ENCODE measurements around the gene SLC44A1.

SLC44A1 gene

GRCh38 chr9:105403552-105404248 is 159.2 kb downstream of the SLC44A1 start:
- DNase-seq = no peak

GRCh38 chr9:105405514-105406131 is 161.2 kb downstream of the SLC44A1 start:
- DNase-seq = no peak

- no peak for DNase-seq
These were observed 161.9 kb downstream of the SLC44A1 start for GRCh38 chr9:105406369-105406768.

DNA sequence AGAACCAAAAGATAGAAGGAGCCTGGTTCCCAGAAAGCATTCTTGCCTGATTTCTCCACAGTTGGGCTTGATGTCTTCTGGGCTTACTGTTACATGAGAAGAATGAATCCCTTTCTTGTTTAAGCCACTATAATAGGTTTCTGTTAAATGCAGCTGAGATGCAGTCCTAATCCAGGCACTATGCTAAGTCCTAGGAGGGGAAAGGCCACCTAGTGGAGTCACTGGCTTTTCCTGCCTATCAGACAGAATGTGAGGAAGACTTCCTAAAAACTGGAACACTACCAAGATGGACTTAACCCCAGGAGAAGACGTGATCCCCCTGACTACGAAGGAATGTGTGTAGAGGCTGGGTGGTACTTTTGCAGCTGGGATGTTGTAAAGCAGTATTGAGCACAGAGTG is 169.1 kb downstream of the SLC44A1 start:
- DNase-seq = no peak

DNA sequence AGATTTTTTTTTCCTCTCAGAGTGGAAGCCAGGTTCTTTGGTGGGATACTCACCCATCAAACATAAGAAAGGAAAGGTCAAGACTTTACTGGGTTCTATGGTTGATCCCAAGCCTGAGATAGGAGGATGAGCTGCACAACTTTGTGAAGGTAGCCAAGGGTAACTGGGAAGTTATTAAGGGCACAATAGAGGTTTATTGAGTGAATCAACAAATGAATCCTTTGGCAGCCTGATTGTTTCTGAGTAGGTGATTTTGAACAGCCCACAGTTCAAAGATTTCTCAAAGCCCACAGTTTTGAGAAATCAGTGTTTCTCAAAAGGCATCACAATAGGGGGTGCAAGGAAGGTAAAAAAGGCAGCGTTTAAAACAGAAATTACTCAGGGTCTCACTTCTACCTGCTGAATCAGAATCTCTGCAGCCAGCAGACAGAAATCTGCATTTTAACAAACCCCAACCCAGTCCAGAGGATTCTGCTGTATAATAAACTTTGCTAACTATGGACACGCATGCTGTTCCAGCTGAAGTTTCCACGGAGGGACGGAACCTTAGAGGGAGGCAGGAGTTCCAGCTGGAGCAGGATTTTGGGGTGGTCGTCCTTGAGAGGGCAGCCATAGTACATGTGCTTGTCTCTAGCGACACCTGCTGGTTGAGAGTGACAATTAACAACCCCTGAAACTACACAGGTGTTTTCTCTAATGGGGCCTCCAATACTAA is 170.7 kb downstream of the SLC44A1 start:
- DNase-seq = peak; percentile 48

GRCh38 chr9:105415662-105415980 is 171.2 kb downstream of the SLC44A1 start:
- no peak for DNase-seq

- DNase-seq = no peak
These were observed 172.4 kb downstream of the SLC44A1 start for GRCh38 chr9:105416840-105417239.

- no peak for DNase-seq
These were observed 174.4 kb downstream of the SLC44A1 start for GRCh38 chr9:105418588-105419500.

DNA sequence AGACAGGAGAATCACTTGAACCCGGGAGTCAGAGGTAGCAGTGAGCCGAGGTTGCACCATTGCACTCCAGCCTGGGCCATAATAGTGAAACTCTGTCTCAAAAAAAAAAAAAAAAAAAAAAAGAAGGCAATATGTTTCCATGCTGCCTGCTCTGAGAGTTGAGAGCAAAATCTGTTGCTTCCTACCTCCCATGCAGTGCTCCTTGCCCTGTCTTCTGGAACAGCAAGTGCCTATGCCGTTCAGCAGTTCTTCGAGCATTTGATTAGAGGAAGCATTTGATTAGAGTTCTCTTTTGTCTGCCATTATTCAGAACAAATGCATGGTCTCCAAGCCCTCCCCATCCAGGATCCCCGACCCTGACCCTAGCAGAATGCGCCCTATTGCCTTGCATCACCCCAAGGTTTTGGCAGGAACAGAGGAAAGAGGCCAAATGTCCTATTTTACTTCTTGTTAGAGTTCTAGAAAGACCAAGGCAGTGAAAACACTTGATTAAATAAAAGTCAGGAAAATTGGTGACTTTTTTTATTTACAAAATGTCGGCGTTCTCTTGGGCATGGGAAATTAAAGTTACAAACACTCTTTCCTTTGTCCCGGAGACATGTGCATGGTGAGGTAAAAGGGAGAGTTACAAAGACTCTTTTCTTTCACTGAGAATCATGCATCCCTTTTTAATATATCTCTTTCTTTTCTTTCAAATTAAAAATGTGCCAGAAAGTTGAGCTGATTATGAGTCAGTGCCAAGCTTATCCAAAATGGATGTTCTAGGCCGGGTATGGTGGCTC is 175.6 kb downstream of the SLC44A1 start:
- DNase-seq = no peak

DNA sequence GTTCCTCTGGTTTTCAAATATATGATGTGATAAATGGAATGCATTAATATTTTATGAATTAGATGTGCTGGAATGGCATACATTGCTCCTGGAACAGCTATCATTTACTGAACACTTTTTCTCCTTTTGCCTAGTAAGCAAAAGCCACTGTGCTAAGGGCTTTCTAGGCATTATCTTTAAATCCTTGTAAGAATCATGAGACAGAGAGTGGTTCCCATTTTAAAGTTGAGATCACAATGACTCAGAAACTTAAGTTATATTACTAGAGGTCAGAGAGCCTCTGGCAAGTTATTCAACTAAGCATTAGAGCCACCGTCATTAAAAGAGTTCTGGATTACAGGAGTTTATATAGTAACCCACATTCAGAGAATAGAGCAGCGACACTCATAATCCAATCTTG is 176.7 kb downstream of the SLC44A1 start:
- DNase-seq = no peak

DNA sequence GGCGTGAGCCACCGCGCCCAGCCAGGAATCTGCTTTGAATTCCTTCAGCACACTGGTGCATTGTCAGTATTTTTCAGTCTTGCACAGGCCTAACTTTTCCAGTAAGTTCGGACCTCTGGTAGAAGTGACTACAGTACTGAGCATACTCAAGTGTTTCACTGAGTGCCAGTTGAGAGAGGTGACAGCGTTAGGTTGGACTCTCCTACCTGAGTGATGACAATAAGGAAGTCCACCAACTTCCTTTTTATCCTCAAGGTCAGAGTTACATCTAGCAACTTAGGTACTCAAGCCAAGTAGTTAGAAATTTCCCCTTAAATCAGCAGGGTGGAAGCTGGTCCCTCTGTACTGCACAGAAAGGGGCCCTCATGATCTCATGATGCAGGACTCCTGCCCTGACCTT is 177.4 kb downstream of the SLC44A1 start:
- no peak for DNase-seq

DNA sequence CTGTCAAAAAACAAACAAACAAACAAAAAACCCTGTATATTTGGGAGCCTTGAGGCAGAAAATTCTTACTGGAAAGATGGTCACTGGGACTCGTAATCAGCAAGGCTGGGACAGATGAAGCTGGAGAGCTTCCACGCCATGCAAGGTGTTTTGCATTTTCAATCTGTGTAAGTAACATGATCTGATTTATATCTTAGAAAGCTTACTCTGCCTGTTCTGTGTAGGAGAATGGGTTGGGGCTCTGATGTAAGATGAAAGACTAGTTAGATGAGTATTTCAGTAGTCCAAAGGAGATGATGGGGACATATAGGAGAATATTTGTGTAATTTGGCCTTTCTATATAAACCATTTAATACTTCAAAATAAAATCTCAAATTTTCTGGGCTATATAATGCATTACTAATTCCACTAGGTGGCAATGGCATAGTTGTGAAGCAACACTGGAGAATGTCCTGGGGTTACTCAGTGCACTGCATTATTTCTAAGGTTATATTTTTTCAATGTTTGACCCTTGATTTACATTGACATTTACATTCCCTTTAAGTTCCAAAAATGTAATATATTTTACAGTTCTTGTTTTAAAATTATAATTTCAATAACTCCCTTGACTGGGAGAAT is 181.5 kb downstream of the SLC44A1 start:
- DNase-seq = peak; percentile 3

DNA sequence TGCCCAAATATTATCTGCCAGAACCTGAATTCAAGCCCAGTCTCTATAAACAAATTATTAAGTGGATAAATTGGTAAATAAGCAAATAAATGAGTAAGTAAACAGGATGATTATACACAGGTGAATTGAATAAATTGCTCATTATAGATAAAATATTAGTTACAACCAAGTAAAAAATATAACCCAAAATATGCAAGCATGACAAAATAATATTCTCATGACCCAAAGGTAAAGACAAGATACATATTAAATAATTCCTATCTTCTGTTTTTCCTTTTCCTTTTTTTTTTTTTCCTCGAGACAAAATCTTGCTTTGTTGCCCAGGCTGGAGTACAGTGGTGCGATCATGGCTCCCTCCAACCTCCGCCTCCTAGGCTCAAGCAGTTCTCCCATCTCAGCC is 182.2 kb downstream of the SLC44A1 start:
- no peak for DNase-seq

DNA sequence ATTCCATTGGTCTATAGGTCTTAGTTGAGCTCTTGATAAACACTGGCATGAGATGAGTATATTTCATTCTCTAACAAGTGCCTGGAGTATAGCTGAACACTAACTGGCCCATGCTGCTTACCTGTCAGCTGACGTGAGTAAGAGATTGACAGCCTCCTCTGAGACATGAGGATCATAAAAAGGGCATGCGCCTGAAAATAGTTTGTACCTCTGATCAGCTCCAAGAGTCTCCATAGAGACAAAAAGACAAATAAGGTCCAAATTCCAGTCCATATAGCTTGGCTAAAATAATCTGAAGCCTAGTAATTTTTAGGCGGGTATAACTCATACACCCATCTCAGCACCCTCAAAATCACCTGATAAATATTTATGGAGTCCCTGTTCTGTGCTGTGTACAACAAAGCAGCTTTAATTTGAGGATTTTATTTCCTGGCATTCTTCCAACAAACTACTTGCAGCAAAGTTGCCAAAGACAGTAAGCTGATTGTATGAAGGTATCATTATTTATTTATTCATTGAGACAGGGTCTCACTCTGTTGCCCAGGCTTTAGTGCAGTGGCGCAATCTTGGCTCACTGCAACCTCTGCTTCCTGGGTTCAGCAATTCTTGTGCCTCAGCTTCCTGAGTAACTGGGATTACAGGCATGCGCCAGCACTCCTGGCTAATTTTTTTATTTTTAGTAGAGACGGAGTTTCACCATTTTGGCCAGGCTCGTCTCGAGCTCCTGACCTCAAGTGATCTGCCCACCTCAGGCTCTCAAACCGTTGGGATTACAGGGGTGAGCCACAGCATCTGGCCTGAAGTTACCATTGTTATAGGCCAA is 187.2 kb downstream of the SLC44A1 start:
- no peak for DNase-seq

DNA sequence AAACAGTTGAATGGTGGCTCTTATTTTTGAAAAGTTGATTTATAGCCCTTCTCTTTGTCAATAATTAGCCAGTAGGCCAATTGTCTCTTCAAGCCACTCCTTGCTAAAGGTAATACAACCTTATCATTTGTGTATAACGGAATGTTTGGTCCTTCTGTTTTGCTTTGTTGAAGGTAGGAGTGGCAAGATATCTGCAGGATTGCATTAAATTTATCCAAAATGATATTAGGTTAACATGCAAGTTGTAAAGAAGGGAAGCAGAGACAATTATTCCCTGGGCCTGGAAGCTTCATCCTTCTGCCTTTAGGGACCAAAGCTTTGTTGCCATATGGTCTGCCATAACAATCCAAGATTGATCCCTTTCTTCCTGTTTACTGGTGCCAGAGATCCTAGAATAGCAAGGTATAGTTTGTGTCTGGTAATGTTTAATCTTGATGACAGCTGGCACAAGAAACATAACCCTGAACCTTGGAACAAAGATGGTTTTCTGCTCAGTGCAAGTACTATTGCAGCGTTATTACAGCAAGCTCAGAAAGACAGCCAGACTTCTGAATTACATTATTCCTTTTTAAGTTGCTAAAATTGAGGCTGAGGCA is 187.9 kb downstream of the SLC44A1 start:
- DNase-seq = no peak

DNA sequence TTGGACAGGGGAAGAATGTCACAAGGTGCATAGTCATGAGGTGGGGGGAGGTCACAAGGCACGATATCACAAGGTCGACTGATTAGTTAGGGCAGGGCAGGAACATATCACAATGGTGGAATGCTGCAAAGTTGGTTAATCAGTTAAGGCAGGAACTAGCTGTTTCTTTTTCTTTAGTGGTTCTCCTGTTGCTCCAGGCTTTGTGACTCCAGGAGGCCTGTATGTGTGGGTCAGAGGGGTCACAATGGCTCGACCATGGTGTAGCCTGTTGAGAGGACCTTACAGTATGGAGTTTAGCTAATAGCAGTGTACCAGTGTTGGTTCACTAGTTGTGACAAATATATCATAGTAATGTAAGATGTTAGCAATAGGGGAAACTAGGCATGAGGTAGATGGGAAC is 191.0 kb downstream of the SLC44A1 start:
- no peak for DNase-seq

GRCh38 chr9:105436783-105437182 is 192.3 kb downstream of the SLC44A1 start:
- DNase-seq = no peak

DNA sequence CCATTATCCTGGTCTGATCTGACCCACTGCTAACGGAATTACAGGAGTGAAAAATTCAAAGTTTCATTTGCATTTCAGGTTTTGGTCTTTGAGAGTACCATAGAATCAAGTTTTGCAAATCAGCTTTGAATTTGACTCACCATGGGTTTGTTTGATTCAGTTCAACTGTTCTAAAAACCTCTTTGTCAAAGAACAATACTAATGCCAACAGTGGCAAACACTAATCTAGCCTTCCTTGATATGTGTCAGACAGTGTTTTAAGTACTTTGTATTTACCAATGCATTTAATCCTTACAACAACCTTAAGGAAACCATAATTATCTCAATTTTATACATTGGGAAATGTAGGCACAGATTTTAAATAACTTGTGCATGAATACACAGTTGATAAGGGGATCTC is 193.3 kb downstream of the SLC44A1 start:
- no peak for DNase-seq

DNA sequence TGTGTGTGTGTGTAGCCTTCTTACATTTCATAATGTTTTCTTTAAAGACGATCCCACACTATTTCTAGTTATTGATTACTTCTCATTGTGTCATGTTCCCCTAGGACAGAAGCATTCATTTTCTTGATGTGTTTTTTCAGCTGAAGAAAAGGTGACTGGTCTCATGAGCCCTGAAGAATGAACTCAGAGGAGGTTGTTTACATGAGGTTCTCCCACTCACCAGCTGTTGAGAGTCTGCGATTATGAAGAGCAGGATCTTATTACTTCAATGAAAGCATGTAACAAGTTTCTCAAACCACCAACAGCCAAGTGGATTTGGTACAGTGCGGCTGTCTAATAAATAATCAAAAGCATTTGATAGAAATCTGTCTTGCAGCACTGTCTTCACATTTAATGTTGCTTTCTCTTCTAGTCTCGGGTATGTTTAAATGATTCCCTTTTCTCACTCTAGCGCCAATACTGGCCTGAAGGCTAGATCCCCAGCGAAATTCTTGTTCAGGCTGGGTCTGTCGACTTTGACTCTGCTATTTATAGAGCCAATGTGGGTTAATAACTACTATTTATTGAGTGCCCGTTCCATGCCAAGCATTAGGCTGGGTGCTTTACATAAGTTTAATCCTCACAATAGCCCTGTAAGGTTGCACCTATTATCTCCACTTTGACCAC is 193.8 kb downstream of the SLC44A1 start:
- DNase-seq = peak; percentile 40

- DNase-seq = no peak
These were observed 195.0 kb downstream of the SLC44A1 start for GRCh38 chr9:105439428-105439827.
